HPDE6-E6E7 (cell line): ENCODE data around the gene EPB41L4A.

Experiments
- DNase-seq: peaks from one replicate; pipeline ENCODE4 v3.0.0; 2011; ENCODE audit warnings: missing footprints; ENCODE audit errors: extremely low spot score

Gene EPB41L4A

GRCh38 chr5:112308608-112309007 is 110.5 kb downstream of the EPB41L4A start:
- no peak for DNase-seq

- no peak for DNase-seq
Measured at GRCh38 chr5:112306956-112307355, 112.1 kb downstream of the EPB41L4A start.

GRCh38 chr5:112304743-112305142 is 114.3 kb downstream of the EPB41L4A start:
- DNase-seq, result no peak

GRCh38 chr5:112303685-112304084 is 115.4 kb downstream of the EPB41L4A start:
- no peak for DNase-seq

- DNase-seq, result no peak
Measured at GRCh38 chr5:112294126-112294525, 125.0 kb downstream of the EPB41L4A start.

- no peak for DNase-seq
Measured at GRCh38 chr5:112293587-112293986, 125.5 kb downstream of the EPB41L4A start.

GRCh38 chr5:112290691-112291090 is 128.4 kb downstream of the EPB41L4A start:
- no peak for DNase-seq

GRCh38 chr5:112289465-112289864 is 129.6 kb downstream of the EPB41L4A start:
- no peak for DNase-seq

GRCh38 chr5:112283943-112284929 is 134.8 kb downstream of the EPB41L4A start:
- DNase-seq, result no peak

GRCh38 chr5:112283034-112283582 is 136.0 kb downstream of the EPB41L4A start:
- no peak for DNase-seq

GRCh38 chr5:112279082-112279481 is 140.0 kb downstream of the EPB41L4A start:
- DNase-seq, result no peak

GRCh38 chr5:112276991-112277390 is 142.1 kb downstream of the EPB41L4A start:
- no peak for DNase-seq

- no peak for DNase-seq
Measured at GRCh38 chr5:112275671-112276070, 143.4 kb downstream of the EPB41L4A start.

GRCh38 chr5:112270299-112271293 is 148.5 kb downstream of the EPB41L4A start:
- no peak for DNase-seq

GRCh38 chr5:112267231-112267630 is 151.8 kb downstream of the EPB41L4A start:
- DNase-seq, result no peak

- DNase-seq, result no peak
Measured at GRCh38 chr5:112264666-112265065, 154.4 kb downstream of the EPB41L4A start.

GRCh38 chr5:112264151-112264550 is 154.9 kb downstream of the EPB41L4A start:
- DNase-seq, result no peak

- no peak for DNase-seq
Measured at GRCh38 chr5:112263469-112263868, 155.6 kb downstream of the EPB41L4A start.

GRCh38 chr5:112258571-112258970 is 160.5 kb downstream of the EPB41L4A start:
- DNase-seq, result no peak

- no peak for DNase-seq
Measured at GRCh38 chr5:112257976-112258375, 161.1 kb downstream of the EPB41L4A start.

- DNase-seq, result no peak
Measured at GRCh38 chr5:112257005-112257404, 162.1 kb downstream of the EPB41L4A start.

GRCh38 chr5:112254303-112254702 is 164.8 kb downstream of the EPB41L4A start:
- no peak for DNase-seq
